Endometrial microvascular endothelial cells (primary cell): ENCODE results near the gene PPTC7. TPM values are rescaled to one million over a fixed set of nuclear protein-coding genes. Genes with fewer than 3 reads are reported as not detected.
"Not testable (repeated sequence)": the region's sequence is repeated elsewhere in the genome, so short reads cannot be mapped to it uniquely, and the experiment has no call there.

Source experiments
- in situ Hi-C: cut with HindIII; loops from 2 replicates; pipeline ENCODE4 v1.10.0; 2017; ENCODE audit warnings: low sequenced_read_pairs, low pct_unique_long_range_greater_than_20kb; ENCODE audit errors: inconsistent ontology term
- total RNA-seq: library from RNA; depleted of rRNA; stranded (reverse); fragments of >200 nt; gene quantifications from one replicate; pipeline ENCODE4 v1.2.3, GENCODE V29; 2015; ENCODE audit errors: inconsistent ontology term

PPTC7 gene
- total RNA-seq, 1 donor from 2014 or later = 11.3 TPM

DNA sequence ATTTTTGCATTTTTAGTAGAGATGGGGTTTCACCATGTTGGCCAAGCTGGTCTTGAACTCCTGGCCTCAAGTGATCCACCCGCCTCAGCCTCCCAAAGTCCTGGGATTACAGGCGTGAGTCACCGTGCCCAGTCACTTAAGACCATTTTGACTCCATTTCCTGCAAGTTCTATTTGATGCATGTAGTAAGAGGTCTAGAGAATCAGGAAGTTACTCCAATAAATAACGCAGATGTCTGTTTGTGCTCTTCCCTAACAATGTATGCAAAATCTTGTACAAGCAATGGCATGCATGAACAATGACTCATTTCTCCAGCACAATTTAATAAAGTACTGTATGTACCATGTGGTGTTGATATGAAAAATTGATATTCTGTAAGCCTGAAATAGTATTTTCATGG, 37.9 kb downstream of the PPTC7 start:
- in situ Hi-C loops = not testable (repeated sequence)

DNA sequence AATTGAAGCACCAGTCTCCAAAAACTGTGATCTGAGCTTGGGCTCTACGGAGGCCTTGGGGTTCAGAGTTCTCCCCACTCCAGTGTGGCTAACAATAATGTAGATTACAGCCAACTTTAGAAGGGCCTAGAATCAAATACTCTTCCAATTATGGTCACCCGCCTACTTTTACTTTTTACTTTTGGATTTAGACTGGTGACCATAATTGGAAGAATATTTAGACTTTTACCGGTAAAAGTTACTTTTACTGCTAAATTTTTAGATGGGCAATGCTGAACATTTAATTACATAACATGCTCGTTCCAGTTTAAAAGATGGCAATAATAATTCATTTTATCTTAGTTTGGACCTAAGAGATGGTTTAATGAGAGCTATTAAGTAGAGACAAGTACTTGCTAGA, 39.2 kb downstream of the PPTC7 start:
- in situ Hi-C loops = no loop called here

DNA sequence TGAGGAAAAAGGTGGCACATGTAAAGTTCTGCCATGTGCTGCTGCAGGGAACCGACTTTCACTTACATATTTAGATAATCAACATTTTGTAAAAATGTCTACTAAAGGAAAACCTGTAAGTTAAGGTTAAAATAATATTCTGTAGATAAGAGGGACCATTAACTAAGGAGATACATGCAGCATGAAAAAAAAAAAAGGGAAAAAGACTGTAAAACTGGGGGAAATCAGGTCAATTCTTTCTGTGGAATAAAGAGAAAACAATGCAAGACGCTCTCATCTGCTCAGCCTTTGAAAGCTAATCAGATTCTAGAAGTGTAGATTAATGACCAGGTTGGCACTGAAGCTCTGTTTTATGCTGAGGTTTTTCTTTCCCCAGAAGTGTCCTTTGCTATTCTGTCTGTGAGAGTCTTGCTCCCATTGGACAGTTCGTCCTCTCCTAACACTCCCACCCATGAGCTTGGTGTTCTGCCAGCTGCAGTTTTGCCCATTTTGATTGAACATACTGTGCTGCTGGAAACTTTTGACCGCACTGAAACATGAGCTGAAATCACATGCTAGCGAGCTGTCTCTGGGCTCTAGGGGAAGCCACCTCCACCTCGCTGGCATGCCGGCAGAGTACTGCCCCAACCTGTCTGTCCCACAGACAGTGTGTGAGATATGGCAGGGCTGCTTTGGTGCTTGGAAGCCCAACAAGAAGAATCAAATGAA, 39.7 kb downstream of the PPTC7 start:
- in situ Hi-C loops = no loop called here

DNA sequence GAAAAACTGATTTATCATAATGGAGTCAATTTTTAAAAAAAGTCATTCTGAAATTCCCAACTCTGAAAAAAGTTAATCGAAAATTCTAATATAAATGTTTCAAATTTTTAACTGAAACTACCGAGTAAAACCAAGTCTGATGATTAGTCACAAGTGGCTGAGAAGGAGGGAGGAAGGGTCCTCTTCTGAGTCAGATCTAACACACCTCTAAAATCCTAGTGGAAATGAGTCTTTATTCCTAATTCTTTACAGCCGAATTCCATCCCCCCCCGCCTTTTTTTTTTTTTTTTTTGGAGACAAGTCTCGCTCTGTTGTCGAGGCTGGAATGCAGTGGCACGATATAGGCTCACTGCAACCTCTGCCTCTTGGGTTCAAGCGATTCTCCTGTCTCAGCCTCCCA, 43.1 kb downstream of the PPTC7 start:
- in situ Hi-C loops = no loop called here

DNA sequence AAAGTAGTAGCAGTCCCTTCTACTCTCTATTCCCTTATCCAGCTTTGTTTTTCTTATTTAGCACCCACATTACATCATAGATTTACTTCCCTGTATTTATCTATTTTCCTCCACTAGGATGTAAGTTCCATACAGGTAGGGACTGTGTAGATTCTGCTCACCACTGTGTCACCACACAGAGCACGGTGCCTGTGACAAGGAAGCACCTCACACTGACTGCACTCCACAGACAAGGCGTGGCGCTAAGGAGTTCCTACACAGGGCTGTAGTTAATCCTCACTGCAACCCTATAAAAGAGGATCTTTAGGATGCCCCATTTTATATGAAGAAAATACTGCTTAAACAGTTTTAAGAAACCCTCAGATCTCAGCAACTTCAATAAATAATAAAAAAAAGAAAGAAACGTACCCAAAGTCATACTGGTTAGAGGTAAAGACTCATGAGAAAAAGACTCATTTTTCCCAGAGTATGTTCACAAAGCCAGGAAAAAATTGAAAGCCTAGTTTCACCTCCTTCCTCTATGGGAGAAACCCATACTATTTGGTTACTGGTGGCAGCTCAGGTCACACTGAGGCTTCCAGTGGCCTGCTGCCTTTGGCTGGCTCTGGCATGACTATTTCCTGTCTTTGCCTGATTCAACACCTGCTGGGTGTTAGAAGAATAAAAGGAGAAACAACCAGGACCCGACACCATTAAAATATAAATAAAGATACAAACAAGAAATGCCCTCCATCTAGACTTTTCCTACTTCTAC, 44.1 kb downstream of the PPTC7 start:
- in situ Hi-C loops = no loop called here

DNA sequence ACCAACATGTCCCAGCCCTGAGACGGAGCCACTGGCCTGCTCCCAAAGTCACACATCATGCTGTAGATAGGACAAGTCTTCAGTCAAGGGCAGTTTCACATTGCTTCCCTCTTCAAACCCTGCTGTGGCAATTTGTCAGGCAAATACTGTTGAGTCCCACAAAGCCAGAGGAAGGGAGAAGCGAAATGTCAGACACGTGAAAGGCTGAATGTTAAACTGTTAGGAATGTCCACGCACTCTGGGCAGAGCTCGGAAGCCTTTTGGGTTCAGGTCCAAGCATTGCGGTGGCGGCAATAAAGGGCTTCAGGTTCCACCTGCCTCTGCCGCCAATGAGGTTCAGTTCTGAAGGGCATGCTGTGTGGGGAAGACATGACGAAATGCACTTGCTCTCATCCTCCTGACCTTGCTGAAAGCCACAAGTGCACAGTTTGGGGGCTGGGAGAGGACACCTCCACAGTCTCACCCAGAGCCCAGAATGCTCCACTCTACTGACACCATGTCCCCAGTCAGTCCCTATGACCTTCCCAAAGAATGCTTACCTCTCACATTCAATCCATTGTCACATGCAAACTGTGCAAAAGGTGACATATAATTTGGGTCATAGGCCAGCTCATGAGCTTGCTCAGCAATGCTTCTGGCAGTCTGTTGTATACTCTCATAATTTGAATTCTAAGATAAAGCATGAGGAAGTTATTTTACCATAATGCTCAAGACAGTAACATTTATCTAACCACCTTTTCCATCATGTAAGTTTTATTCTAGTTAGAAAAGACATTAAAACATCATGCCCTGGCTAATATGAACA, 45.3 kb downstream of the PPTC7 start:
- in situ Hi-C loops = no loop called here

DNA sequence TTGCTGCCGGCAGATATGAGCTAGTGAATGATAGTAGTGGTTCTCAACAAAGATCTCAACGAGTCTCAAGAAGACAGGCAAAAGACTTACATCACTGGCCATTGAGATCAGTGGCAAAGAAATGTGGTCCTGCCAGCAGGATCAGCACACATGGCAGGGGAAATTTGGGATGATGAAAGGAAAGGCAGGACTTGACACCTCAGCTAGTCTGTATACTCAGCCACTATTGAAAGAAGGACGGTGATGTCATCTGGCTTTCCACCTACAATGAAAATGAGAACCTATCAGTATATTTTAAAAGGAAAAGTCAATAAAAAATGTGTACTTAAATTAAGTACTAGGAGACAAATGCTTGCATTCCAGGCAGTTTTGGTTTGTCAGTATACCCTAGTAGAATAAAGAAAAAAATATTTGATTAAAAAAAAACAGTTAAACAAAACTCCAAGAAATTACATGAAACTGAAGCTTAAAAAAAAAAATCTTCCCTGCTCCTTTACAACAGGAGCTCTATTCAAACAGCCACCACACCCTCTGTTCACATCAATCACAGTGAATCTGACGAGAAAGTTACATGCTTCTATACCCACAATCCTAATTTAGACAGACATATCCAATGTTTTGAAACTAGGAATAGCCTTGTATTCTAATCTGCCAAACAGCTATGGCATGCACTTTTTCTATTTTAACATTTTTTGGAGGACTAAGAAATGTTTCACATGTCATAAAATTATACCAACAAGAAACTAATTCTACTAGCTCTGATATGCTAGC, 46.1 kb downstream of the PPTC7 start:
- in situ Hi-C loops = no loop called here

DNA sequence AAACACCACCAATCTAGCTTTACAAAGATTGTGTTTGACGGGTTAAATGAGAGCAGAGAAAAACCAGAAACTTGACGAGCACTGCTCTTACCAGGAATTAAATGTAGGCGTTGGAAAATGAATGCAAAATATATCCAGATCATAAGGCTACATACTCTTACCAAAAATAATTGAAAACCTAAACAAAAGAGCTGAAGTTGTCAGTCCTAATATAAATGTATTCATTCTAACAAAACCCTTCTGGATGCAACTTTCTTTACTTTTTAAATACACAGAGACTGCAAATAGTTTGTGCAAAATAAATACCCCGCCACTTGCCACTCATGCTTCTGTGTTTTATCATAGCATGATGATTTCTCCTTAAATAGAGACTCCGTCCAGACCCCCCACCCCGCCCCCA, 48.3 kb downstream of the PPTC7 start:
- in situ Hi-C loops = no loop called here

DNA sequence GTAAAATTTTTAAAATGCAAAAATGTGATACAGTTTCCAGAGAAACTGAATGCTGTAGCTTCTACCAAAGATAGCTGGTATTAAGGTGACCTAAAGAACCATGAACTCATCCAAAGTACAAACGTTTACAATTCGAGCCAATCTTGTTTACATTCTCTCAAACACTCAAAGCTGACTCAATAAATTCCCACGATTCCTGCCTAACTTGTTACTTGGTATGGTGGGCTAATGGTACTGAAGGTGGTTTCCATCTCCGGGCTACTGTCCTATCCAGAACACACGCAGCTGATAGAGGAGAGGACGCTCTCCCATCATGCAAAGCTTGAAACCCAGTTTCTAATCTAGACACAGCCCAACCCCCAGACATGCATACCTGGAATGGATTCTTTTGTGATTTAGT, 49.5 kb downstream of the PPTC7 start:
- in situ Hi-C loops = no loop called here

DNA sequence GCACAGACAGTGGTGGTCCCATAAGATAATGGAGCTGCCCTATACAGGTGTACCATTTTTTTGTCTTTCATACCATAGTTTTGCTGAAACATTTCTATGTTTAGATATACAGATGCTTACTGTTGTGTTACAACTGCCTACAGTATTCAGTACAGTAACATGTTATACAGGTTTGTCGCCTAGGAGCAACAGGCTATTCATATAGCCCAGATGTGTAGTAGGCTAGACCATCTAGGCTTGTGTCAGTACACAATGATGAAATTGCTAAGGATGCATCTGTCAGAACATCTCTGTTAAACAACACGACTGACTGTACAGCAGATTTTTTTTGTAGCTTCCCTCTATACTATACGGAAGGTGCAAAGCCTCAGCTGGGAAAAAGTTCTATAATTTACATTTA, 50.5 kb downstream of the PPTC7 start:
- in situ Hi-C loops = no loop called here

DNA sequence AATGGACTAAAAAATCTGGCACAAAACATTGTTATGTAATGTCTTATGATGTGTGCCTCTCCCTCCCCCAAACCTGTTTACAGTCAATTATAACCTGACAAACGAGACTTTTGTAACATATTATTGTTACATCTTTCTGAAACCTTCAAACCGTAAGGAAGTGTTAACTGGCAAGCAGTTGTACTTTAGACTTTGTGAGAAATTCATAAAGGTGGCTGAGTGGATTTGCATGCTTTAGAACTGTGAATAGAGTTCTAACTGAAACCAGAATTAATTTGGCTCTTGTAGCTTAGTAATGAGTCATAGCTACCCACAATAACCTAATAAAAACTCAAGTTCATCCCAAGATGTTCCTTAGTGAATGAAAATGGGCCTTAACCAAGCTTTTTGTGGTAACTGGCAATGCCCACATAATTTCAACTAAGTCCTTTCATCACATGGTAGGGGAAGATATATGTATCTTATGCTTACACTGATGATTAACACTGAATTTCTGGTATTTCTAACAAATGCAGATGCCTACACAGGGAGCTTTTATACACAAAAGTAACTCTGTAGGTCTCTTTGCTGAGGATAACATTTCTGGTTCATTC, 51.3 kb downstream of the PPTC7 start:
- in situ Hi-C loops = no loop called here

DNA sequence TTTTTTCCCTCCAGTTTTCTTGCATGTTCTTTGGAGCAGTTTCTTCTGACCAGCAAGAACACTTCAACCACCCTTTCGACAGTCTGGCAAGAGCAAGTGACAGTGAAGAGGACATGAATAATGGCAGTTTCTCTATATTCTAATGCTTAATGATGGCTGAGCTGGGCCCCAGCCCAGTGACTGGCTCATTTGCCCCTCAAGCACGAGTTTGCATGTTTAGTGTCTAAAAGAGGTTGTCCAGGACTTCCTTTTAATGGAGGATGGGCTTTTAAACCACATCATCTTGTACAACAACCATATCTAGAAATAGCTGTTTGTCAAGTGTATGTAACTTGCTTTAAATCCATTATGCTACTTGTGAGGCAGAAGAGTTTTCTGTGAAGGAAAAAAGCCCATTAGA, 52.6 kb downstream of the PPTC7 start:
- in situ Hi-C loops = no loop called here

DNA sequence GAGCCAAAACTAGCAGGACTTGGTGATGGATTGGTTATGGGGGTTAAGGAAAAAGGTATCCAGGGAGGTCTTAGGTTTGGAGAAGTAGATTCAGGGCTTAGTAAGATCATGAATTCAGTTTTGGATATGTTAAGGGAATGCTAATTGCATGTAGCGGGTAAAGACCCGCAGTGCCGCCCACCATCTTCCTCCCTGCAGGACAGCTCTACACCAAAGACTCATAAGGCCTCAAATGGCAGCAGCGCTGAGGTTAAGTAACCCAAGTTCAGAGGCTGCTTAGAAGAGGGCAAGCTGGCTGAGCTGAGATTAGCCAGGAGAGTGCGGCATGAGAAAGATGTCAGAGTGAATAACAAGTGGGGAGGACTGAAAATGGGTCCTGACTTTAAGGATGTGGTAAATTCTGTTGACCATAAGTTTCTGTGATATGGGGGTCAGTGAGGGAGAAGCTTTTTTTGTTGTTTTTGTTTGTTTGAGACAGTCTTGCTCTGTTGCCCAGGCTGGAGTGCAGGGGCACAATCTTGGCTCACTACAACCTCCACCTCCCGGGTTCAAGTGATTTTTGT, 54.8 kb downstream of the PPTC7 start:
- in situ Hi-C loops = no loop called here

DNA sequence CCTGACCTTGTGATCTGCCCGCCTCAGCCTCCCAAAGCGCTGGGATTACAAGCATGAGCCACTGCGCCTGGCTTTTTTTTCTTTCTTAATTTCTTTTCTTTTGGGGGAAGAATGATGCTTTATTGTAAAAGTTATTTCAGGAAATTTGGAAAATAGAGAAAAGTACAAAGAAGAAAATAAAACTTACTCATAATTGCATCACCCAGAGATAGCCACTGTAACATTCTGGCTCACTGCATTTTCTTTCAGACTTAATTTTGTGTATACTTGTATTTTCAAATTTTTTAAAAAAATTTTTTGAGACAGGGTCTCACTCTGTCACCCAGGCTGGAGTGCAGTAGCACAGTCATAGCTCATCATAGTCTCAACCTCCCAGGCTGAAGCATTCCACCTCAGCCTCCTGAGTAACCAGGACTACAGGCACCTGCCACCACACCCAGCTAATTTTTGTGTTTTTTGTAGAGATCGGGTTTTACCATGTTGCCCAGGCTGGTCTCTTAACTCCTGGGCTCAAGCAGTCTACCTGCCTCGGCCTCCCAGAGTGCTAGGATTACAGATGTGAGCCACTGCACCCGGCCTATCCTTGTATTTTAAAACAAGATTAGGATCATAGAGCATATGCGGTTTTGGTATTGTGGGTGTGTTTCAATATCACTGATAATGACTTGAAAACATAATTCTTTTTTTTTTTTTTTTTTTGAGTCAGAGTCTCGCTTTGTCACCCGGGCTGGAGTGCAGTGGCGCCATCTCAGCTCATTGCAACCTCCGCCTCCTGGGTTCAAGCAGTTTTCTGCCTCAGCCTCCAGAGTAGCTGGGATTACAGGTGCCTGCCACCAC, 62.0 kb downstream of the PPTC7 start:
- in situ Hi-C loops = loop anchor here (25.0 kb wide), 1 partner anchor 216 kb away; the partner anchor contains the start of gene PPP1CC

DNA sequence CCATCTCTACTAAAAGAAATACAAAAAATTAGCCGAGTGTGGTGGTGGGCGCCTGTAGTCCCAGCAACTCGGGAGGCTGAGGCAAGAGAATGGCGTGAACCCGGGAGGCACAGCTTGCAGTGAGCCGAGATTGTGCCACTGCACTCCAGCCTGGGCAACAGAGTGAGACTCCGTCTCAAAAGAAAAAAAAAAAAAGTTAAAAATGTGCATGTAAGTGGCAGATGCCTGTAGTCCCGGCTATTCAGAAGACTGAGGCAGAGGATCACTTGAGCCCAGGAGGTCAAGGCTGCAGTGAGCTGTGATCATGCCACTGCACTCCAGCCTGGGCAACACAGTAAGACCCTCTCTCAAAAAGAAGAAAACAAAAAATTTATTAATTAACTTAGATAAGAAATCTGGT, 65.1 kb downstream of the PPTC7 start:
- in situ Hi-C loops = loop anchor here (25.0 kb wide), 1 partner anchor 219 kb away; the partner anchor contains the start of gene PPP1CC

DNA sequence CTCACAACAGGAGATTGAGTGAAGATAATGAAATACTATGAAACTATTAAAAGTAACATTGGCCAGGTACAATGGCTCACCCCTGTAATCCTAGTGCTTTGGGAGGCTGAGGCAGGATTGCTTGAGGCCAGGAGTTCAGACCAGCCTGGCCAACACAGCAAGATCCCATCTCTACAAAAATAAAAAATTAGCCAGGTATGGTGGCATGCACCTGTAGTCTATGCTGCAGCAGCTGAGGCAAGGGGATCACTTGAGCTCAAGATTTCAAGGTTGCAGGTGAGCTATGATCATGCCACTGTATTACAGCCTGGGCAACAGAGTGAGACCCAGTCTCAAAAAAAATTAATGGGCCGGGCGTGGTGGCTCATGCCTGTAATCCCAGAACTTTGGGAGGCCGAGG, 66.1 kb downstream of the PPTC7 start:
- in situ Hi-C loops = loop anchor here (25.0 kb wide), 1 partner anchor 220 kb away; the partner anchor contains the start of gene PPP1CC

DNA sequence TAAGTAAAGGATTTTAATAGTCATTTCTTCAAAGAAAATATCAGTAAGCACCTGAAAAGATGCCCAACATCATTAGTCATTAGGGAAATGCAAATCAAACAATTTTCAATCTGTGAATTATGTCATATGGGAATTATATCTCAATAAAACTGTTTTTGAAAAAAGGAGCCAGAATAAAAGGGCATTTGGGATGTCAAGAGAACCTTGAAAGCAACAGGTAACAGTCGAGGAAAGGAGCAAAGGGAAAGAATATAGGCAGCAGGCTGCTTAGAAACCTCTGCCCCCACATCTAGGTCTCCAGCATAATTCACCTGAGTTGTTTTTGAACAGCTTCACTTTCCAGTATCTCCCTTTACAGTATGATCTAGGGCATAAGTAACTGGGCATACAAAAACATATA, 68.8 kb downstream of the PPTC7 start:
- in situ Hi-C loops = loop anchor here (25.0 kb wide), 1 partner anchor 223 kb away; the partner anchor contains the start of gene PPP1CC
